NCI-H1417 treated with DMSO at 0.1 percent for 48 hours (cell line): ENCODE data around the gene NRXN3.

Source experiments
- DNase-seq: peaks from one replicate; lab custom pipeline; 2025; lab: John Stamatoyannopoulos, UW

NRXN3 gene

GRCh38 chr14:79896009-79896408, 1725.8 kb downstream of the NRXN3 start:
- DNase-seq, result no peak

- no peak for DNase-seq
Observed at GRCh38 chr14:79899610-79900009, 1729.4 kb downstream of the NRXN3 start.

- DNase-seq, result no peak
Observed at GRCh38 chr14:79904497-79904896, 1734.3 kb downstream of the NRXN3 start.

GRCh38 chr14:79906994-79907393, 1736.8 kb downstream of the NRXN3 start:
- no peak for DNase-seq

GRCh38 chr14:79910086-79910485, 1739.9 kb downstream of the NRXN3 start:
- DNase-seq, result no peak

GRCh38 chr14:79911744-79912143, 1741.6 kb downstream of the NRXN3 start:
- no peak for DNase-seq

GRCh38 chr14:79914595-79914994, 1744.4 kb downstream of the NRXN3 start:
- DNase-seq, result no peak

- no peak for DNase-seq
Observed at GRCh38 chr14:79915406-79915805, 1745.2 kb downstream of the NRXN3 start.

GRCh38 chr14:79916281-79916680, 1746.1 kb downstream of the NRXN3 start:
- no peak for DNase-seq

- no peak for DNase-seq
Observed at GRCh38 chr14:79916892-79917291, 1746.7 kb downstream of the NRXN3 start.
